Osteocyte (in vitro differentiated cells): ENCODE measurements around the gene PITRM1. TPM values are rescaled to one million over a fixed set of nuclear protein-coding genes. Genes with fewer than 3 reads are reported as not detected.

Experiments
- DNase-seq: peaks from one replicate; pipeline ENCODE4 v3.0.0; 2021; ENCODE audit warnings: mixed read lengths; ENCODE audit not compliant: unreplicated experiment; ENCODE audit errors: extremely low spot score
- H3K27ac Mint-ChIP-seq: one replicate; pipeline ENCODE4 v1.8.0; 2021; ENCODE audit warnings: mild to moderate bottlenecking, mixed read lengths; ENCODE audit not compliant: unreplicated experiment
- H3K27me3 Mint-ChIP-seq: one replicate; pipeline ENCODE4 v1.8.0; 2021; ENCODE audit warnings: mixed read lengths; ENCODE audit not compliant: unreplicated experiment
- H3K36me3 Mint-ChIP-seq: one replicate; pipeline ENCODE4 v1.8.0; 2021; ENCODE audit warnings: mixed read lengths; ENCODE audit not compliant: unreplicated experiment
- H3K4me1 Mint-ChIP-seq: one replicate; pipeline ENCODE4 v1.8.0; 2021; ENCODE audit warnings: mixed read lengths; ENCODE audit not compliant: unreplicated experiment
- H3K4me3 Mint-ChIP-seq: one replicate; pipeline ENCODE4 v1.8.0; 2021; ENCODE audit warnings: mild to moderate bottlenecking, moderate library complexity, mixed read lengths; ENCODE audit not compliant: unreplicated experiment
- H3K9me3 Mint-ChIP-seq: one replicate; pipeline ENCODE4 v1.8.0; 2021; ENCODE audit warnings: mixed read lengths; ENCODE audit not compliant: unreplicated experiment
- CTCF ChIP-seq: fragments of 200-600 bp; sonication (generic); IDR thresholded peaks from 2 replicates; pipeline ENCODE4 v1.5.0; 2021; ENCODE audit warnings: antibody characterized with exemption, mild to moderate bottlenecking, moderate library complexity
- total RNA-seq: library from RNA; stranded (reverse); gene quantifications from 2 replicates; pipeline ENCODE4 v1.2.1, GENCODE V29; 2021

Gene PITRM1
- total RNA-seq, 1 donor from 2014 or later = 76.5 TPM

- no peaks in the 10 kb centered on the region for H3K9me3 Mint-ChIP-seq
- no peaks in the 10 kb centered on the region for H3K4me1 Mint-ChIP-seq
- TF ChIP-seq CTCF = no peak
- H3K36me3 Mint-ChIP-seq = peaks cover 76% of the 10 kb centered on the region
- no peak overlapping the region for H3K4me3 Mint-ChIP-seq
- H3K27ac Mint-ChIP-seq = no peak overlapping the region
- H3K27me3 Mint-ChIP-seq = no peaks in the 10 kb centered on the region
- DNase-seq = no peak
Measured at GRCh38 chr10:3154666-3155065, 17.9 kb downstream of the PITRM1 start.

- TF ChIP-seq CTCF = no peak
- no peaks in the 10 kb centered on the region for H3K4me1 Mint-ChIP-seq
- DNase-seq = no peak
- H3K9me3 Mint-ChIP-seq = no peaks in the 10 kb centered on the region
- peaks cover 73% of the 10 kb centered on the region for H3K36me3 Mint-ChIP-seq
- no peak overlapping the region for H3K4me3 Mint-ChIP-seq
- no peak overlapping the region for H3K27ac Mint-ChIP-seq
- no peaks in the 10 kb centered on the region for H3K27me3 Mint-ChIP-seq
Measured at GRCh38 chr10:3152566-3152935, 20.0 kb downstream of the PITRM1 start.

DNA sequence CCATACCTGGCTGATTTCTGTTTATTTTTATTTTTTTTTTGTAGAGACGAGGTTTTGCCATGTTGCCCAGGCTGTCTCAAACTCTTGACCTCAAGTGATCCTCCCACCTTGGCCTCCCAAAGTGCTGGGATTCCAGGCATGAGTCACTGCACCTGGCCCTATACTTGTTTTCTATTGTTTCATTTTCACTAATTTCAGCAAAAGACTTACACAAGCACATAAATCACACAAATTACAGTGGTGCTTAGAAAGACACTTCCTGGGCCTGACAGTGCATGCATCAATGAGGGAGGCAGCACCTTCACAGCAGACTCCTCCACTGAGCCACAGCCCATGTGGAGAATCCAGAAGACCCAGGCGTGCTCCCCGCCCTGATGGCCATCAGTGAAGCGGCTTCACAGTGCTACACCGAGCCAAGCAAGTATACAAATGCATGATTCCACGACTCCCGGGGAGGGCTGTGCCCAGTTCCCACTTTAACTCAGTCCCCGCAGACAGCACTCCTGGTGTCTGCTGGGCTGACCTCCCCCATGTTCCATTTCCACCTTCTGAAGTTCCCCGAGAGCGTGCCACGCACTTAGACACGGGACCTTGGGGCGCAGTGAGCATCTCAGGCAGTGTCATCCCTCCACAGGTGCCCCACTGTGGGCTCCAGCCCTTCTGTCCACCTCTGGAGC lies 20.6 kb downstream of the PITRM1 start:
- Mint-ChIP-seq H3K4me1 (no peaks in the 10 kb centered on the region), H3K27me3 (no peaks in the 10 kb centered on the region), H3K27ac (no peak overlapping the region), H3K4me3 (no peak overlapping the region), H3K9me3 (no peaks in the 10 kb centered on the region), H3K36me3 (peaks cover 74% of the 10 kb centered on the region)
- no peak for DNase-seq
- TF ChIP-seq CTCF = no peak

GRCh38 chr10:3150961-3151360 lies 21.6 kb downstream of the PITRM1 start:
- H3K27me3 Mint-ChIP-seq = no peaks in the 10 kb centered on the region
- H3K4me3 Mint-ChIP-seq = no peak overlapping the region
- TF ChIP-seq CTCF = no peak
- H3K9me3 Mint-ChIP-seq = no peaks in the 10 kb centered on the region
- DNase-seq = no peak
- H3K4me1 Mint-ChIP-seq = no peaks in the 10 kb centered on the region
- no peak overlapping the region for H3K27ac Mint-ChIP-seq
- H3K36me3 Mint-ChIP-seq = peaks cover 78% of the 10 kb centered on the region

- Mint-ChIP-seq H3K4me3 (no peak overlapping the region), H3K27ac (no peak overlapping the region), H3K9me3 (no peaks in the 10 kb centered on the region), H3K4me1 (no peaks in the 10 kb centered on the region), H3K36me3 (peaks cover 78% of the 10 kb centered on the region), H3K27me3 (no peaks in the 10 kb centered on the region)
- TF ChIP-seq CTCF = no peak
- no peak for DNase-seq
Measured at GRCh38 chr10:3150366-3150765, 22.2 kb downstream of the PITRM1 start.
